Sciatic nerve (tissue), 2 donors: ENCODE results near the gene MACROD2. TPM values are rescaled to one million over a fixed set of nuclear protein-coding genes. Genes with fewer than 3 reads are reported as not detected.

Source experiments
- ATAC-seq: fragments of 200-7000 bp; cut with Tn5 transposase; one replicate; pipeline ENCODE4 v1.9.1; 2020; ENCODE audit warnings: mild to moderate bottlenecking, moderate library complexity
- DNase-seq: peaks from one replicate; pipeline ENCODE4 v3.0.0-alpha.2; 2020; ENCODE audit warnings: low spot score
- intact Hi-C: fragments of 100-400 bp; cut with DNase I; formaldehyde crosslinking; loops from one replicate; pipeline ENCODE4 v1.14.2; 2022
- total RNA-seq: library from RNA; stranded (reverse); fragmentation: NEBNext Ultra II Directional; extraction: Animal tissue kit (Norgen Biotek cat#: 25700); gene quantifications from one replicate; pipeline ENCODE4 v1.2.1, GENCODE V29; 2021
- donor health status: DM: no; HTN: no; CAD: no.
- donor health status: DM: no; HTN: no; CAD: no.

Gene MACROD2
- total RNA-seq, 1 donor from 2014 or later = 13.8 TPM

GRCh38 chr20:16048876-16049275 lies 2053.6 kb downstream of the MACROD2 start:
- DNase-seq (no peak), ATAC-seq (no peak)
- intact Hi-C loops = no loop called here

- DNase-seq (no peak), ATAC-seq (no peak)
- intact Hi-C loops = no loop called here
Measured at GRCh38 chr20:16049529-16050093, 2054.3 kb downstream of the MACROD2 start.

- DNase-seq (no peak), ATAC-seq (no peak)
- intact Hi-C loops = no loop called here
Measured at GRCh38 chr20:16050366-16050765, 2055.1 kb downstream of the MACROD2 start.

GRCh38 chr20:16051968-16052367 lies 2056.7 kb downstream of the MACROD2 start:
- ATAC-seq (no peak), DNase-seq (no peak)
- intact Hi-C loops = no loop called here

- ATAC-seq (no peak), DNase-seq (no peak)
- intact Hi-C loops = no loop called here
Measured at GRCh38 chr20:16052456-16052855, 2057.1 kb downstream of the MACROD2 start.

- intact Hi-C loops = no loop called here
- DNase-seq (no peak), ATAC-seq (no peak)
Measured at GRCh38 chr20:16054985-16055384, 2059.7 kb downstream of the MACROD2 start.

- intact Hi-C loops = no loop called here
- ATAC-seq = no peak
- DNase-seq = no peak
Measured at GRCh38 chr20:16057651-16058050, 2062.3 kb downstream of the MACROD2 start.

GRCh38 chr20:16058268-16058667 lies 2063.0 kb downstream of the MACROD2 start:
- no peak for ATAC-seq
- intact Hi-C loops = no loop called here

GRCh38 chr20:16059841-16060240 lies 2064.5 kb downstream of the MACROD2 start:
- no peak for ATAC-seq
- DNase-seq = no peak
- intact Hi-C loops = no loop called here

More at GRCh38 chr20:16058268-16058667, 2063.0 kb downstream of the MACROD2 start:
- DNase-seq = no peak

GRCh38 chr20:16061351-16061750 lies 2066.0 kb downstream of the MACROD2 start:
- DNase-seq (no peak), ATAC-seq (no peak)
- intact Hi-C loops = no loop called here

GRCh38 chr20:16062661-16063581 lies 2067.6 kb downstream of the MACROD2 start:
- DNase-seq = no peak
- no peak for ATAC-seq
- intact Hi-C loops = no loop called here

GRCh38 chr20:16063881-16064280 lies 2068.6 kb downstream of the MACROD2 start:
- ATAC-seq (no peak), DNase-seq (no peak)
- intact Hi-C loops = no loop called here

GRCh38 chr20:16064989-16065707 lies 2069.8 kb downstream of the MACROD2 start:
- intact Hi-C loops = no loop called here
- DNase-seq (no peak), ATAC-seq (peak; percentile 67)

GRCh38 chr20:16066571-16066970 lies 2071.3 kb downstream of the MACROD2 start:
- DNase-seq = no peak
- no peak for ATAC-seq
- intact Hi-C loops = no loop called here

GRCh38 chr20:16069389-16070010 lies 2074.2 kb downstream of the MACROD2 start:
- no peak for ATAC-seq
- DNase-seq = no peak
- intact Hi-C loops = no loop called here

GRCh38 chr20:16072220-16072619 lies 2076.9 kb downstream of the MACROD2 start:
- no peak for DNase-seq
- no peak for ATAC-seq
- intact Hi-C loops = no loop called here

- intact Hi-C loops = no loop called here
- ATAC-seq = no peak
- no peak for DNase-seq
Measured at GRCh38 chr20:16078172-16078898, 2083.0 kb downstream of the MACROD2 start.

- DNase-seq (no peak), ATAC-seq (no peak)
- intact Hi-C loops = no loop called here
Measured at GRCh38 chr20:16081421-16081820, 2086.1 kb downstream of the MACROD2 start.

GRCh38 chr20:16082051-16082550 lies 2086.8 kb downstream of the MACROD2 start:
- no peak for DNase-seq

More at GRCh38 chr20:16082051-16082550, 2086.8 kb downstream of the MACROD2 start:
- intact Hi-C loops = no loop called here
- no peak for ATAC-seq
